ENCODE measurements around the gene CBY1. TPM values are rescaled to one million over a fixed set of nuclear protein-coding genes. Genes with fewer than 3 reads are reported as not detected.

The CBY1 gene
- total RNA-seq, 2 experiments from 2014 or later, result 4.6 to 7.6 TPM

GRCh38 chr22:38710866-38711265, 54.4 kb downstream of the CBY1 start:
- Histone ChIP-seq H3K36me3 (ENCODE audit: insufficient read depth, low read length) (peaks cover 39% of the 10 kb centered on the region), H3K9me3 (ENCODE audit: control insufficient read depth in 1 of 2, insufficient read depth in 1 of 2, low read length in 2 of 2) (no peaks in the 10 kb centered on the region), H3K4me3 (ENCODE audit: low read length) (no peak overlapping the region), H3K27me3 (ENCODE audit: control insufficient read depth in 1 of 2, insufficient read depth in 2 of 2, low read length in 2 of 2) (no peaks in the 10 kb centered on the region), H3K27ac (ENCODE audit: low read depth in 1 of 2, low read length in 2 of 2) (no peak overlapping the region), H3K4me1 (ENCODE audit: insufficient read depth, low read length) (peaks cover 69% of the 10 kb centered on the region)
- H3K27ac Mint-ChIP-seq, result no peak overlapping the region
- H3K4me1 Mint-ChIP-seq (ENCODE audit: low read depth), result peaks cover 87% of the 10 kb centered on the region
- intact Hi-C loops (cut with DNase I, micrococcal nuclease), result no loop called here
- ATAC-seq (ENCODE audit: poor library complexity), result no peak
- no peak for DNase-seq
- no peak overlapping the region for H3K4me3 Mint-ChIP-seq
- ChIA-PET POLR2A (interaction anchor here (6.3 kb wide), 1 partner anchor 23 kb away, joined by 97 read pairs; no protein-coding TSS in a partner anchor), CTCF (no interaction called here)
- peaks cover 70% of the 10 kb centered on the region for H3K36me3 Mint-ChIP-seq (ENCODE audit: low read depth)
- H3K9me3 Mint-ChIP-seq, result no peaks in the 10 kb centered on the region
- H3K27me3 Mint-ChIP-seq, result no peaks in the 10 kb centered on the region
- TF ChIP-seq CTCF (IDR thresholded peaks at IDR 0.05), result no peak

- CTCF ChIA-PET, result no interaction called here
- intact Hi-C loops (cut with DNase I, micrococcal nuclease), result no loop called here
- H3K4me1 ChIP-seq (ENCODE audit: insufficient read depth, low read length), result peaks cover 58% of the 10 kb centered on the region
- H3K36me3 Mint-ChIP-seq (ENCODE audit: low read depth), result peaks cover 88% of the 10 kb centered on the region
- no peaks in the 10 kb centered on the region for H3K9me3 Mint-ChIP-seq
- H3K4me3 ChIP-seq (ENCODE audit: low read length), result no peak overlapping the region
- H3K27ac ChIP-seq (ENCODE audit: low read depth in 1 of 2, low read length in 2 of 2), result no peak overlapping the region
- H3K27me3 ChIP-seq (ENCODE audit: control insufficient read depth in 1 of 2, insufficient read depth in 2 of 2, low read length in 2 of 2), result no peaks in the 10 kb centered on the region
- no peak overlapping the region for H3K4me3 Mint-ChIP-seq
- no peaks in the 10 kb centered on the region for H3K27me3 Mint-ChIP-seq
- H3K27ac Mint-ChIP-seq, result peak overlapping the region; percentile 48
- H3K9me3 ChIP-seq (ENCODE audit: control insufficient read depth in 1 of 2, insufficient read depth in 1 of 2, low read length in 2 of 2), result no peaks in the 10 kb centered on the region
- no peak for TF ChIP-seq CTCF (IDR thresholded peaks at IDR 0.05)
- DNase-seq (no peak), ATAC-seq (ENCODE audit: poor library complexity) (no peak)
- H3K36me3 ChIP-seq (ENCODE audit: insufficient read depth, low read length), result peaks cover 56% of the 10 kb centered on the region
- POLR2A ChIA-PET, result no interaction called here
- peaks cover 75% of the 10 kb centered on the region for H3K4me1 Mint-ChIP-seq (ENCODE audit: low read depth)
Measured at GRCh38 chr22:38712486-38713207, 56.2 kb downstream of the CBY1 start.

GRCh38 chr22:38713921-38714320, 57.5 kb downstream of the CBY1 start:
- Mint-ChIP-seq H3K27ac (peak overlapping the region; percentile 48), H3K27me3 (no peaks in the 10 kb centered on the region), H3K36me3 (ENCODE audit: low read depth) (peaks cover 89% of the 10 kb centered on the region), H3K4me1 (ENCODE audit: low read depth) (peaks cover 62% of the 10 kb centered on the region), H3K9me3 (no peaks in the 10 kb centered on the region), H3K4me3 (no peak overlapping the region)
- ChIA-PET CTCF (interaction anchor here (1.9 kb wide), 1 partner anchor 11 kb away, joined by 9 read pairs; no protein-coding TSS in a partner anchor), POLR2A (interaction anchor here (1.1 kb wide), 1 partner anchor 11 kb away, joined by 3 read pairs; no protein-coding TSS in a partner anchor)
- H3K4me3 ChIP-seq (ENCODE audit: low read length), result no peak overlapping the region
- peaks cover 68% of the 10 kb centered on the region for H3K36me3 ChIP-seq (ENCODE audit: insufficient read depth, low read length)
- intact Hi-C loops (cut with DNase I, micrococcal nuclease), result no loop called here
- DNase-seq (no peak), ATAC-seq (ENCODE audit: poor library complexity) (no peak)
- no peaks in the 10 kb centered on the region for H3K9me3 ChIP-seq (ENCODE audit: control insufficient read depth in 1 of 2, insufficient read depth in 1 of 2, low read length in 2 of 2)
- H3K4me1 ChIP-seq (ENCODE audit: insufficient read depth, low read length), result peaks cover 45% of the 10 kb centered on the region
- H3K27me3 ChIP-seq (ENCODE audit: control insufficient read depth in 1 of 2, insufficient read depth in 2 of 2, low read length in 2 of 2), result no peaks in the 10 kb centered on the region
- H3K27ac ChIP-seq (ENCODE audit: low read depth in 1 of 2, low read length in 2 of 2), result no peak overlapping the region
- no peak for TF ChIP-seq CTCF (IDR thresholded peaks at IDR 0.05)

Measured in CD4-positive, alpha-beta T cell (primary cell).